ENCODE measurements around the gene IL10RA.

- TF ChIP-seq CTCF (IDR thresholded peaks at IDR 0.05) (no peak), POLR2AphosphoS5 (IDR thresholded peaks at IDR 0.05) (no peak)
Observed at GRCh38 chr11:117936973-117937372, 49.2 kb upstream of the IL10RA start.

Measured in esophagus muscularis mucosa (tissue), 3 donors.